Measurements from ENCODE around the gene ABHD3.
"Not testable (repeated sequence)": the region's sequence is repeated elsewhere in the genome, so short reads cannot be mapped to it uniquely, and the experiment has no call there.

ABHD3 gene

GRCh38 chr18:21703241-21703820, 1.2 kb downstream of the ABHD3 start:
- no peak for DNase-seq (ENCODE audit: low read depth in 2 of 2, low spot score in 1 of 2)

GRCh38 chr18:21702602-21703001, 2.0 kb downstream of the ABHD3 start:
- no peak for DNase-seq (ENCODE audit: low read depth in 2 of 2, low spot score in 1 of 2)

GRCh38 chr18:21701621-21702020, 3.0 kb downstream of the ABHD3 start:
- DNase-seq (ENCODE audit: low read depth in 2 of 2, low spot score in 1 of 2) = no peak

- DNase-seq (ENCODE audit: low read depth in 2 of 2, low spot score in 1 of 2) = no peak
Measured at GRCh38 chr18:21700528-21701075, 4.0 kb downstream of the ABHD3 start.

DNA sequence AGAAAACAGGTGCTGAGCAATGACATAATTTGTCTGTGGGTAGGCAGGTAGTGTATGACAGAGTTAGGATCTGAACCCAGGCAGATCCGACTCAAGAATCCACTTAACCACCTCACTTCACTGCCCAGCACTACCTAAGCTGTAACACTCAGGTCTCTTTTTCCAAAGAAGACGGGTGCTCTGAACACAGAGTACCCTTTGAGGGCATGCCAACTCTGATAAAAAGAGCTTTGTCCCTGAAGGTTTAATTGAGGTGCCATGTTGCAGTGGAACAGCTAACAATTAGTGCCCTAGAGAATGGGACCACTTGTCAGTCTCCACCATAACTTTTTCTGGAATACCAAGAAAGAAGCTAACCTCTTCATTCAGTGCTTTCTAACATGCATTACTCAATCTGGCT, 11.3 kb downstream of the ABHD3 start:
- DNase-seq (ENCODE audit: low read depth in 2 of 2, low spot score in 1 of 2) = no peak

DNA sequence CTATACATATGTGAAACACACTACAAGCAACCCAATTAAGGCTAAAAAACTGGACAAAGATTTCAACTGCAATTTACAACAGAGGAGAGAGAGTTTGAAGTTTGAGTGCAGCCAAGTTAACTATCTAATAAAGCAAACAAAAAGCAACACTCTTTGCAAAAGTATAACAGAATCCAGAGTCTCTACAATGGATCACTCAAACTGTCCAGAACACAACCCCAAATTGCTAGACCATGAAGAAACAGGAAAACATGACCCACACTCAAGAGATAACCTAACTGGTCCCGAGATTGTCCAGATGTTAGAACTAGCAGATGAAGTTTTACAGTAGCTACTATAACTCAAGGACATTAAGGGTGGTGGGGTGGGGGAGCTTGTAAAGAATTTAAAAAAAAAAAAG, 14.8 kb downstream of the ABHD3 start:
- no peak for DNase-seq (ENCODE audit: low read depth in 2 of 2, low spot score in 1 of 2)

- no peak for DNase-seq (ENCODE audit: low read depth in 2 of 2, low spot score in 1 of 2)
Measured at GRCh38 chr18:21686282-21687105, 18.1 kb downstream of the ABHD3 start.

GRCh38 chr18:21685556-21685981, 19.0 kb downstream of the ABHD3 start:
- not testable (repeated sequence) for DNase-seq (ENCODE audit: low read depth in 2 of 2, low spot score in 1 of 2)

GRCh38 chr18:21684731-21685130, 19.8 kb downstream of the ABHD3 start:
- DNase-seq (ENCODE audit: low read depth in 2 of 2, low spot score in 1 of 2) = no peak

- DNase-seq (ENCODE audit: low read depth in 2 of 2, low spot score in 1 of 2) = no peak
Measured at GRCh38 chr18:21682371-21683051, 22.1 kb downstream of the ABHD3 start.

DNA sequence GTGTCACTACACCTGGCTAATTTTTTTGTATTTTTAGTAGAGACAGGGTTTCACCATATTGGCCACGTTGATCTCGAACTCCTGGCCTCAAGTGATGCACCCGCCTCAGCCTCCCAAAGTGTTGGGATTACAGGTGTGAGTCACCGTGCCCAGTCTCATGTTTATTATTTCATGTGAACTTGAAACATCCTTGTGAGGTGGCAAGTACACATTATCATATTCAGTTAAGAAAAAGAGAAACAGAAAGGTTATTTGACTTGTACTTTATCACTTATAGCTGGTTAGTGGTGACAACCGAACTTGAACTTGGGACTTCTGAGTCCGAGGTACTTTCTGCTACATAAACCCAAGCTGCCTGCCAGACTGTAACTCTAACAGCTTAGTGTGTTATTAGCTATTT, 24.4 kb downstream of the ABHD3 start:
- no peak for DNase-seq (ENCODE audit: low read depth in 2 of 2, low spot score in 1 of 2)

GRCh38 chr18:21678859-21679258, 25.7 kb downstream of the ABHD3 start:
- DNase-seq (ENCODE audit: low read depth in 2 of 2, low spot score in 1 of 2) = no peak

- not testable (repeated sequence) for DNase-seq (ENCODE audit: low read depth in 2 of 2, low spot score in 1 of 2)
Measured at GRCh38 chr18:21675354-21675753, 29.2 kb downstream of the ABHD3 start.

DNA sequence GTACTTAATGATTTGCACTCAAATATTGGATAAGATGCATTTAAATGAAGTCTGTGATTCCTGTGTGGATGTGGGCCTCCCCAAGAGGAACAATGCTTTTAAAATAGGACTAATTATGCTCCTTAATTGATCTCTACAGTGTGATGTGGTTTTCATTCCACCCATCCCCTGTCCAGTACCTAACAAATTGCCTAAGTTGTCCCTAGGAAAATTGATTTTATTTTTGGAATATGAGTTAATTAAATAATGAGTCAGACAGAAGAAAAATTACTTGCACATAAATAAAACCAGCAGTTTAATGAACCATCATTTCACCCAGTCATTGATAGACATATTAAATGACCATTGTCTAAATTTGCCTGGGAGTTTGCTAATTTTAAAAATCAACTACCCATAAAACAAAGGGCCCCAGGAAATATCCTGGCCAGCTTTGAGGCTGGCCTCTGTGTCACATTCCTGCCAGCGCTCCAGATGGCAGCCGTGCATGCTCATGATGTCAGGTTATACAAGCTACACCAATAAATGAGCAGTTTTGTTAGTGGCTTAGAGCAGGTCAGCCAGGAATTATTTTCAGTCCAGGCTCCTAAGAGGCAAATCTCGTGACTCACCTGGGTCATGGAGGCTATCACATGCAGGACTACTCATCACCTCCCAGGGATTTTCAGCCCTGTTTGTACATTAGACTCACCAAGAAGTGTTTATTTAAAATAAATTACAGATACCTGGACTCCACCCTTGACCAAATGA, 31.9 kb downstream of the ABHD3 start:
- DNase-seq (ENCODE audit: low read depth in 2 of 2, low spot score in 1 of 2) = no peak

DNA sequence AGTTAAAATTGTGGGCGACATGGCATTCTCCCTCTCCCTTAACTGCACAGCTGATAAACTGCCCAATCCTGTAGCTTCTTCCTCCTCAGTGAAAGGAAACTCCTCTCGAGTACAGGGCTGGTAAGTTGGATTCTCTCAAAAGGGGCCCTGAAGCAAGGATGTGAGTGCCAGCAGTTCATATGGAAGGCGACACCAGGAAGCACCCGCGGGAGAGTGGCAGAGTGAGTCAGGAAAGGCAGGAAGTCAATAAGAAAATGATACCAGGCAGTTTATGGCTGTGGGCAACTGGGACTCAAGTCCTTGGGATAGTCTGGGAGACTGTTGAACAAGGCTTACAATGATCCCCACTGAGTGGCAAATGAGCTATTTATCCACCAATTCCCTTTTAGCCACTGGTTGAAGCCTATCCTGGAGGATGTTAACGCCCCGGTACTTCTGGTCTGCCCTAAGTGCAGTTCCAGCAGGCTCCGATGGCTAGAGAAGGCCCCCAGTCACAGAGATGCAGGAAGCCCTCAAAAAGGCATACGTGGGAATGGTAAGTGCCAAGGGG, 34.8 kb downstream of the ABHD3 start:
- no peak for DNase-seq (ENCODE audit: low read depth in 2 of 2, low spot score in 1 of 2)

GRCh38 chr18:21664069-21664468, 40.5 kb downstream of the ABHD3 start:
- no peak for DNase-seq (ENCODE audit: low read depth in 2 of 2, low spot score in 1 of 2)

DNA sequence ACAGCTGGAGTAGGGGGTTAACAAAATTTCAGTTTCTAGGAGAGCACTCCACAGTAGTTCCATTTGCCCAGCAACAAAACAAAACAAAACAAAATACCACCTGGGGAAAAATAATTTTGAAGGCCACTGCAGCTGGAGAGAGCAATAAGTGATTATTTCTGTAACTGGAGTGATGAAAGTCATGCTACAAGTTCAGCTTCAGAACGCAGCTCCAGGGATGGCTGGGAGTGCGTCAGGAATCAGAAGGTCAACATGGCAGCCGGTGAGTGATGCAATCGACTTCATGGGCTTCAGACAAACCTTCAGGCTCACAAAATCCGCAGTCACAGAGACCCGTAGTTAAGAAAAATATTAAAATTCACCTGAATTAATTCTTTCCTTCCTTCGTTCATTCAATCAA, 41.0 kb downstream of the ABHD3 start:
- no peak for DNase-seq (ENCODE audit: low read depth in 2 of 2, low spot score in 1 of 2)

DNA sequence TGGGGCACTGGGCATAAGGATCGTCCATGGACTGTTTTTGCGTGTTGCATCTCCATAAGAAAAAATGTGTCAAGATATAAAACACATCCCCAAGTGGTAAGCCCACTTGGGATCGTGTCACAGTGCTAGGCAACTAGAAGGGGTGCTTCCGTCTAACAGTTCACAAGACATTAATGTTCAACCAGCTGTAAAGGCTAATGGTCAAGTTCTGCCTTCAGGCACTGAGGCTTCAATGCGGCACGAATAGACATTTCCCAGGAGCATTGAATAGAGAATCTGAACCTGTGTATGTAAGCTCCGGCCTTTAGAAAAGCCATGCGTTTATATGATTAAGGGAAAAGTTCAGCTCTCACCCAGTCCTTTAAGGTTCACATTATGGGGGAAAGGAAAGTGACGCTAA, 42.0 kb downstream of the ABHD3 start:
- DNase-seq (ENCODE audit: low read depth in 2 of 2, low spot score in 1 of 2) = no peak

GRCh38 chr18:21660078-21660477, 44.5 kb downstream of the ABHD3 start:
- no peak for DNase-seq (ENCODE audit: low read depth in 2 of 2, low spot score in 1 of 2)

- DNase-seq (ENCODE audit: low read depth in 2 of 2, low spot score in 1 of 2) = no peak
Measured at GRCh38 chr18:21656402-21656801, 48.2 kb downstream of the ABHD3 start.

DNA sequence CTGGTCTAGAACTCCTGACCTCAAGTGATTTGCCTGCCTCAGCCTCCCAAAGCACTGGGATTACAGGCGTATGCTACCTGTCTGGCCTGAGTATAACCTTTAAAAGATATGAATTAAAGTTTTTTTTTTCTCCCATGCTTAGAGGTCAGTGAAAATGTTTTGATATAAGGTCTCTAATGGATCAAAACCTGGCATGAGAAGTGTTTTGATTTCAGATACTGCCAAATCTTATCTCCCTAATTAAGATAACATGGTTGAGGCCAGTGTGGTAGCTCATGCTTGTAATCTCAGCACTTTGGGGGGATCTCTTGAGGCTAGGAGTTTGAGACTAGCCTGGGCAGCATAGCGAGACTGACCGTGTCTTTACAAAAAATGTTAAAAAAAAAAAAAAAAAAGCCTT, 51.2 kb downstream of the ABHD3 start:
- no peak for DNase-seq (ENCODE audit: low read depth in 2 of 2, low spot score in 1 of 2)

All from stimulated activated CD8-positive, alpha-beta memory T cell treated with anti-CD3 and anti-CD28 coated beads, Interleukin-4, amount 100 ng/mL, for 4 hours (primary cell).